Activated CD4-positive, alpha-beta T cell treated with anti-CD3 and anti-CD28 coated beads for 1 hour (primary cell): ENCODE data around the gene BMP3.
"Not testable (repeated sequence)": the region's sequence is repeated elsewhere in the genome, so short reads cannot be mapped to it uniquely, and the experiment has no call there.

Experiments
- DNase-seq: peaks from one replicate; pipeline ENCODE4 v3.0.0-alpha.2; 2020

The BMP3 gene, protein sequence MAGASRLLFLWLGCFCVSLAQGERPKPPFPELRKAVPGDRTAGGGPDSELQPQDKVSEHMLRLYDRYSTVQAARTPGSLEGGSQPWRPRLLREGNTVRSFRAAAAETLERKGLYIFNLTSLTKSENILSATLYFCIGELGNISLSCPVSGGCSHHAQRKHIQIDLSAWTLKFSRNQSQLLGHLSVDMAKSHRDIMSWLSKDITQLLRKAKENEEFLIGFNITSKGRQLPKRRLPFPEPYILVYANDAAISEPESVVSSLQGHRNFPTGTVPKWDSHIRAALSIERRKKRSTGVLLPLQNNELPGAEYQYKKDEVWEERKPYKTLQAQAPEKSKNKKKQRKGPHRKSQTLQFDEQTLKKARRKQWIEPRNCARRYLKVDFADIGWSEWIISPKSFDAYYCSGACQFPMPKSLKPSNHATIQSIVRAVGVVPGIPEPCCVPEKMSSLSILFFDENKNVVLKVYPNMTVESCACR

DNA sequence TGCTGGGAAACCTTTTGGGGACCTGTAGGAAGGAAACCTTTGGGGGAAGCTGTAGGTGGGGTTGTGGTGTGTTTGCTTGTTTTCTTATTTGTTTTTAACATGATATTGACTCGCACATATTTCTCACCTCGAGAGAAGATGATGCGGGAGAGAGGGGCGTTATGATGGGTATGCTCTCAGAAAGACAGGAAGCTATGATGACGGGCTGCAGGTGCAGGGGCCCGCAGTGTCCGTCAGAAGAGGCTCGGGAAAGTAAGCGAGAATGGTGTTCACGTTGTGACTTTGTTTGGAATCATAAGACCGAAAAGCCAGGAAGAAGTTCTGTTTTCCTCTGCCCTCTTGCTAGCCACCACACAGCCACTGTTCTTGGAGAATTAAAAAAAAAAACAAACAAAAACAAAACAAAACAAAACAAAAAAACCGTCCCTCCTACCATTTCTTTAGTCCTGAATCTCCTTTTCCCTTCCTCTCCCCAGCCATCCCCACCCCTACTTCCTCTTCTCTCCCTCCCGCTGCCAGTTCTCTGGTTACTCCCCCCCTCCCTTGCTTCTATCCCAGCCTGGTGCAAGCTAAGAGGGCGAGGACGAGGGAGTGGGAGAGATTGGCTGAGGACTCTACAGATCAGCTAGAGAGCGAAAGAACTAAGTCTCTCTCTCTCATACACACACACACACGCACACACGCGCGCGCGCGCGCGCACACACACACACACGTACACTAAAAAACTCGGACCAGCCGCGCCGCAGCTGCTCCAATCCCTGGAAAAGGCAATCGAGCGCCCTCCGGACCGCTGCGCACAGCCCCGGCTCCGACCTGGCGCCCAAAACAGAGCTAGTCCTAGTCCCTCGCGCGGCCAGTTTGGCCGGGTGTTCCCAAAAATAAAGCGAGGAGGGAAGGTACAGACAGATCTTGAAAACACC lies at the start of gene BMP3:
Gene BMP3 (plus strand): TSS at position 648 of the 920 bp plus-strand sequence. CDS start 577 bp downstream, outside the sequence.
- DNase-seq = no peak

DNA sequence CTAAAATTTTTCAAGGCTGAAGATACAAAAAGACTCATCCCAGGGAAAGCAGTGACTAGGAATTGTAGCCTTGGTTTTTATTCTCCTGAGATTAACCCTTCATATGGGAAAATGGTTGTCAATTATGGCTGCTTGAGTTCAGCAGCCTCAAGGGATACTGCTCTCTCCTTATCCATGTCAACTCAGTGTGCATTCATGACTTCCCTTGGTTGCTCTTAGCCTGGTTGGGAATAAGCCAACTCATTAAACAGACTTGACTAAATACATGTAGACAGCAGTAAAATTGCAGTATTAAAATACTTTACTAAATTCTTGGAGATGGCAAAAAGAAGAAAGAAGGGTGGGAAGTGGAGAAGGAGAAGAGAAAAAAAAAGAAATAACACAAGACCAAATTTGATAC lies 44.5 kb upstream of the BMP3 start:
- no peak for DNase-seq

DNA sequence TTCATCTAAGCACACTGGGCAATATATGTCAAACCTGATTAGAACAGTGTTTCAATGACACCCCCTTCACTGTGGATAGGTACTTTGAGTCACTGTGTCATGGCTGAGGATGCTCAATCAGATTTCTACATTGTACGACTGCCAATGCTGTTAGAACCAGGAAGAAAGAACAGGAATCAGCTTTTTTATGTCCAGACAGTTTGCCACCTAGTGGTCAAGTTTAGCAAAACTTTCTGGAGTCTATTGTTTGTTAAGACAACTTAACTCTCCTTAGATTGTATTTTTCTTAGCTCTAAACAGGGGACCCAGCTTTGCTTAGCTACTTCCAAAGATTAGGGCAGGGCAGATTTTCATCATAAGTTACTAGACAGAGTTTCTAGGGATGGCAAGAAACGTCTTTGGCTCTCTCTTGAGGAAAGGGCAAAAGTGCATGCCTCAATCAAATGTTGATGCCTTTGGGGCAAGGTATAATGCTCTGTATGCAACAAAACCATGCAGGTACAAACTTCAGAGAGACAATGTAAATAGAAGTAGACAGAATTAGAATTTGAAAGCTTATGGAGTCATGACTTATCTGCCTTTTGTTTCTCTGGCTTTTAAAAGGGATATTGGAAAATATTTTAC lies 40.5 kb upstream of the BMP3 start:
- DNase-seq = no peak

DNA sequence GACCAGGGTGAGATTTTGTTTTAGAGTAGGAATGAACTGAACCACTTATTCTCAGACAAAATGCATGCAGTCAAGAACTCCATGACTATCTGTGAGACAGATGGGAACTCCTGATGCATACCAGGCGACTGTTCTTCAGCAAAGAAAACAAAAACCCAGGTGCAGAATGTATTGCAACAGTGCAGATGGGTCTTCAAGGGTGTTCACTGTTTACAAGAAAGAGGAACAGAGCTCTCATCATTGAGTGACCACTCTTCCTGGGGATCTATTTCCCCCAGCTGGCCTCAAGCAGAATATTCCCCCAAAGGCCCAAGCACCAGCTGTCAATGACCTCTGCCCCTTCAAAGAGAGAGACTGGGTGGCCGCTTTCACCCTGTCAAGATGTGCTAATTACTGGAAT lies 39.7 kb upstream of the BMP3 start:
- DNase-seq = no peak

DNA sequence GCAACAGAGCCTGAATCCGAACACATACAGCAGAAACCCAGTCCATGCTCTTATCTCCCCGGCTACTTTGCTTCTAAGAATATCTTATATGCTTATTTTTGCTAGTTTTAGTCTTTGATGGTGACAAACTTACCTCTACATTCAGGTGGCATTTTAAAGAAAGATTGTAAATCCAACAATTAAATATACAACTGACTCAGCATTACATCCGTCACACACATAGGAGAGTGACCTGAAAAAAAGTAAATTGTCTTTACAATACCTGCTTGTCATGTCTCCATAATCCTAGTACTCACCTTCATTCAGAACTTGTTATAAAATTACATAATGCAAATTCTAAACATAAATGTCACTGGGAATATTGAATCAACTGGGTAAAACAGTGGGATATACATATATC lies 30.6 kb upstream of the BMP3 start:
- no peak for DNase-seq

DNA sequence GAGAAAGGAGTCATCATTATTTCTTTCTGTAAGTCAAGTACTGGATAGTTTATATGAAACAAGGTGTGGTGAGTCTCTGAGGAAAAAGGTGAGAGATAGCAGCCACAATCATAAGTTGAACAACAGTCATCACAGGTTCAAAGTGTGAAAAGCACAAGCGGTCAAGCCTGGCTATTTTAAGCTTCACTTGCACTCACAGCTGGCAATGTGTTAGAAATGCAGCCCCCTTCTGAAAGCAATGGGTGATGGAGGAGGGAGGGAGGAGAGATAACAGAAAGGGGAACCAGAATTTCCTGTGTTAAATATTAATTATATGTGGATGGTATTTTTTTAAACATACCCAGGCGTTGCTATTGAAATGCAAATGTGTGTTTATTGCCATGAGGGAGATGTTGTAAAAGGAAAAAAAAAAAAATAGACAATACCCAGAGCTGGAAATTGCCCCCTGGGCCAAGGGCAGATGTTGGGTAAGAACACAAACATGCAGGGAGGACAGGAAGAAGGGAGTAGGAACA lies 26.9 kb upstream of the BMP3 start:
- no peak for DNase-seq

DNA sequence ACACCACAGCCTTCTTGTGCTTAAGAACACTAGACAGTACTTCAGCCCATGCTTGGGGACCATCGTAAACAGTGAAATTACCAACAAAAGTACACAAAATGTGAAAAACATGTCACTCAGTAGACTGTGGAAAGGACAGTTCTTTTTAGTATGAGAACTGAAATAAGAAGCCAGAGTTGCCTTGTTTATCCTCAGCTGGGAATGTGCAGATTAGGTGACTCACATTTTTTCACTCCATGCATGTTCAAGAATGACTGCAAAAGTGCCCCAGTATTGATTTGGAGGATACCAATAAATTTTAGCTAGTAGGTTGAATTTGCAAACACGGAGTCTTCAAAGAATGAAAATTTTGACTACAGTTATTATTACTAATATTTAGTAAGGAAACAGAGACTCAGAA lies 23.1 kb upstream of the BMP3 start:
- no peak for DNase-seq

DNA sequence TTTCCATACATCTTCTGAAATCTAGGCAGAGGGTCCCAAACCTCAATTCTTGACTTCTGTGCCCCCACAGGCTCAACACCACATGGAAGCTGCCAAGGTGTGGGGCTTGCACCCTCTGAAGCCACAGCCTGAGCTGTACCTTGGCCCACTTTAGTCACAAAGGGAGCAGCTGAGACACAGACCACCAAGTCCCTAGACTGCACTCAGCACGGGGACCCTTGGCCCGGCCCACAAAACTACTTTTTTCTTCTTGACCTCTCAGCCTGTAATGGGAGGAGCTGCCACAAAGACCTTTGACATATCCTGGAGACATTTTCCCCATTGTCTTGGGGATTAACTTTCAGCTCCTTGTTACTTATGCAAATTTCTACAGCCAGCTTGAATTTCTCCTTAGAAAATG lies 13.9 kb upstream of the BMP3 start:
- DNase-seq = not testable (repeated sequence)

DNA sequence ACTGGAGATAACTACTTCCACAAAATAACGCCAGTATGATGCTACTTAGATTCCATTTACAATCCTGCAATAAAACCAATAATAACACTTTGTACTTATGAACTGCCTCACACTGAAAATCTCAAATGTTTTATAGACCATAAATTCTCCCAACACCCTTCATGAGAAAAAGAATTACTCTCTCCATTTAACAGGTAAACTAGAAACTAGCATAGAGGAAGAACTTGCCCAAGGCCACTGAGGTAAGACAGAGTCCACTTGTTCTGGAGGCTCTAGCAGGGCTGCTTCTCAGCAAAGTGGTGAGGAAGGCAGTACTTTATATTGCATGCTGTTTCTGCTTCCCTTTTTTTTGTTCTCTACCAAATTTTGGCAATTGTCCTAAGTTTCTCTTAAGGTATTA lies 11.5 kb upstream of the BMP3 start:
- no peak for DNase-seq

DNA sequence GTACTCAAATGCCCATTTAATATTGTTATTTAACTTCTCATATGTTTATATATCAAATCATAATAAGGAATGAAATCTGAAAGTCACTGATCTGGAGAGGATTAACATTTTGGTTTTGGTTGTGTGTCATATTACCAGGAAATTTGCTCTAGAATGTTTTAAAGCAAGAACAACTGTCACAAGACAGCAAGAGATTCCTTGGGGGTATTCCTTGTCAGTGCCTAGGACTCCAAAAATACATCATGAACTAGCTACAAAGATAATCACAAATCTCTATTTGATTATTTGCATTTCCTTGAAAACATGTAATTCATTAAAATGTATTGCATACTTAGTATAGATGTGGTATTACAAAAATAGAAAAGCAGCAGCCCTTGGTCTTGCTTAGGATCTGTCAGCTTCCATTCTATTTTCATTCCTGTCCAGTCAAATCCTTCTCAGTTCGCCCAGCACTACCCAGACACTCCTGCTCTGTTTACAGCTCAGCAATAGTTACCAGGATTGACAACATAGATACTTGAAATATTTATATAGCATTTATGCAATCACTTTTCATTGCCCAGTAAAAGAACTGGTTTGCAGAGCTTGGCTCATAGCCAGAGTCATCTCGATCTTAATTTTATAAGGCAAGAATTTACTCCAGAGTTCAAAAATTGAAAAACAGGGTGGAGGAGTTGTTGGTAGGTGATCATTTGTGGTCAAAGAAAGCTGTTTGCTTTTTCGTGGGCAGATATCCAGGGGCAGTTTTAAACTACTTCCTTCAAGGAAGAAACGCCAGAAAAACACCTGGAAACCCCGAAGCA lies 9.2 kb upstream of the BMP3 start:
- no peak for DNase-seq

DNA sequence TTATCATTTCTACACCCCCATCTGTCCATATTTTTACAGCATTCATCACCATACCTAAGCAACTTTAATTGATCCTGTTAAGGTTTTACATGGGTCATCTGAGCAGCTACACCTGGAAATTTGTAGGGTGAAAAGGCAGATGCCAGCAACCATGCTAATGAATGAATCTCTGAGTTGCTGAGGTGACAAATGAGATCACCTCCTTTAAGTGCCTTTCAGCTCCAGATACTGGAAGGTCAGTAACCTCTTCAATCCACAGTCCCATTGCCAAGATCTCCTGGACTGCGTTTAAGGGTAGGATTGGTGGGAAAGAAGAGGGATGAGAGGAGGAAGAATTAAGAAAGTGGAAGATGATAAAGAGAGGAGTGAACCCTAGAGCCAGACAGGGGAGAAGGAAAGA lies 8.5 kb upstream of the BMP3 start:
- DNase-seq = no peak

DNA sequence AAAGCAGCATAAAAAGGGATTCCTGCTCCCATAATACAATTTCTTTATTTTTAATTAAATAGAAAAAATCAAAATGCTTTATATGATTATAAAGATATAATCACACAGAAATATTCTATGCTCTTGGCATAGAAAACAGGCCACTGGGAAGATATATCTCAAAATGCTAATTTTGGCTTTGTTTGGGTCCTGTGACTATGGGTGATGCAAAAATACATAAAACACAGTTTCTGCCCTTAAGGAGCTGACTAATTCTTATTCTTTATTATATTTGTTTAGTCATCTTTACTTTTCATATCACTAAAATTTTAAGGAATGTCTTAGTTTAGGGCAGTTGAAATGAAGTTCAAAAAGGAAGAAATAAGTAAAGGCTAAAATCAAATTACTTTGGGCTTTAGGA lies 7.0 kb upstream of the BMP3 start:
- no peak for DNase-seq

DNA sequence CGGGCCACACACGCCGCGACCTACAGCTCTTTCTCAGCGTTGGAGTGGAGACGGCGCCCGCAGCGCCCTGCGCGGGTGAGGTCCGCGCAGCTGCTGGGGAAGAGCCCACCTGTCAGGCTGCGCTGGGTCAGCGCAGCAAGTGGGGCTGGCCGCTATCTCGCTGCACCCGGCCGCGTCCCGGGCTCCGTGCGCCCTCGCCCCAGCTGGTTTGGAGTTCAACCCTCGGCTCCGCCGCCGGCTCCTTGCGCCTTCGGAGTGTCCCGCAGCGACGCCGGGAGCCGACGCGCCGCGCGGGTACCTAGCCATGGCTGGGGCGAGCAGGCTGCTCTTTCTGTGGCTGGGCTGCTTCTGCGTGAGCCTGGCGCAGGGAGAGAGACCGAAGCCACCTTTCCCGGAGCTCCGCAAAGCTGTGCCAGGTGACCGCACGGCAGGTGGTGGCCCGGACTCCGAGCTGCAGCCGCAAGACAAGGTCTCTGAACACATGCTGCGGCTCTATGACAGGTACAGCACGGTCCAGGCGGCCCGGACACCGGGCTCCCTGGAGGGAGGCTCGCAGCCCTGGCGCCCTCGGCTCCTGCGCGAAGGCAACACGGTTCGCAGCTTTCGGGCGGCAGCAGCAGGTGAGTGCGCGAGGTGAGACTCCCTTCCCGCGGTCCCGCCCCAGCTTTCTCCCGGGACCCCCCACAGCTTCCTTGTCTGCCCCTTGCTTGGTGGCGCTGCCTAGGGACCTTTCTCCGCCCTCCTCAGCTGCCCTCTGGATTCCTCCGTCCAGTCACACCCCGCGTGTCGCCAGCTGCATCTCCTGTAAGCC lies 678 bp downstream of the BMP3 start:
- no peak for DNase-seq

DNA sequence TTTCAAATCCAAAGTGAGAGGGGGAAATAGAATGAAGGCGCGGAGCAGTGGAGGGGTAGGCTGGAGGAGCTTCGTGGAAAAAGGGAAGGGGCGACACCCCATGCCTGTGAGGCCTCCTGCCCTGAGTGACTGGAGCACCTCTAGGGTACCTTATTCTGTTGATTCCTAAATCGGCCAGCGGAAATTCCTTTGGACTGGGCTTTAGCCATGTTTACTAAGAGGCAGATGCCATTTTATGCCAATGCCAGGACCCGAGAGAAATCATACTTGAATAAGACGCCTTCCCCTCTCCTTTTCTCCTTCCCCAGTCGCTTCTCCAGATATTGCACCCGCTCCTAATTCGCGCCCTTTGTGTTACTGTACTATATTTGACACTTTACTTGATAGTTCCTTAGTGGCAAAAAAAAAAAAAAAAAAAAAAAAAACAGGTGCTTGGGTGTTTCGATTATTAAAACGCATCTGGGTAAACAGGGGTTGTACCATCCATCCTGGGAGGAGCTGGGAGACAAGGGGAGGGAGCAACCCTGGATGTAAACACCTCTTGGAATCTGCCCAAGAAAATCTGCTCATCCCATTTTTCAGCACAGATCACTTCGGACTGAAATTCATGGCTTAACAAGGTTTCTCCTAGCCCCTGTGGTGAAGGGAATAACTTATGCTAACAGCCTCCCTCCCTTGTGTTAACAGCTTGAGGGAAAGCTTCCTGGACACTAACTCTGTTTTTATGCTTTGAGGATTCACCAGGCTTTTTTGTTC lies 1.5 kb downstream of the BMP3 start:
- DNase-seq = no peak

DNA sequence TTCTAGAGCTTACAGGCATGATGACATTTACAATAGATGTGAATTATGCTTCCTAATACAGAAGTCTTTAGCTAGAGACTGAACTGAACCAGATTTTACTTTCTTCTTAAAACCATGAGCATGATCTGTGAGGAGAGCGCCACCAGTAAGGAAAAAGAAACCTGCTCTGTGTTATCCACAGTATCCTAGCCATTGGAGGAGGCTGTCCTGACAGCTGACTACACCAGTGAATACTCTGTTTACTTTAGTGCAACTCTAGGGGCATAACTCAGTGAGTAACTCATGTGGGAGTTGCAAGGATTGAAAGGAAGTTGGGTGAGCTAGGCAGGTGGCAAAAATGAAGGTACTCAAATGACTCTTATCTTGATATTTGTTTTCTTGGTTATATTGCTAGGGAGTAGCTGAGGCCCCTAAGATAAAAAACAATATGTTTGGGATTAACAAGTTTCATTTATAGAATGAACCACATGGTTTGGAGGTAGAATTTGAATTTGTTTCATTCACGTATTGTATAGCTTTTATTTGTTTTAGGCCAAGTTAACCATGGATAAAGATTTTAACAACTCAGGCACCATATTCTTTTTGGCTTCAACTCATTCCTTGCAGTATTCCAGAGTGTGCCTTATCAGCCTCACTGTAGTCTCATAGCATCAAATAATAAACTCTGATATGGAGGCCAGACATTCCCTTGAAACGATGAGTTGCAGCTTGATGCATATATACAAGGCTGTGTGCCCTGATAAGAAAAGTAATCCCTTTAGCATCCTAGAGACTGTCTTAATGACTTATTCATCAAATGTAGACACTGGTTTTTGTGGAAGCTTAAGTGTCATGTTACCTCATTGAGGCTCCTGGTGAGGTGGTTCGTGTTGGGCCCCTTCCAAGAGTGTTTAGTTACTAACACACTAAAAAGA lies 2.5 kb downstream of the BMP3 start:
- DNase-seq = no peak

DNA sequence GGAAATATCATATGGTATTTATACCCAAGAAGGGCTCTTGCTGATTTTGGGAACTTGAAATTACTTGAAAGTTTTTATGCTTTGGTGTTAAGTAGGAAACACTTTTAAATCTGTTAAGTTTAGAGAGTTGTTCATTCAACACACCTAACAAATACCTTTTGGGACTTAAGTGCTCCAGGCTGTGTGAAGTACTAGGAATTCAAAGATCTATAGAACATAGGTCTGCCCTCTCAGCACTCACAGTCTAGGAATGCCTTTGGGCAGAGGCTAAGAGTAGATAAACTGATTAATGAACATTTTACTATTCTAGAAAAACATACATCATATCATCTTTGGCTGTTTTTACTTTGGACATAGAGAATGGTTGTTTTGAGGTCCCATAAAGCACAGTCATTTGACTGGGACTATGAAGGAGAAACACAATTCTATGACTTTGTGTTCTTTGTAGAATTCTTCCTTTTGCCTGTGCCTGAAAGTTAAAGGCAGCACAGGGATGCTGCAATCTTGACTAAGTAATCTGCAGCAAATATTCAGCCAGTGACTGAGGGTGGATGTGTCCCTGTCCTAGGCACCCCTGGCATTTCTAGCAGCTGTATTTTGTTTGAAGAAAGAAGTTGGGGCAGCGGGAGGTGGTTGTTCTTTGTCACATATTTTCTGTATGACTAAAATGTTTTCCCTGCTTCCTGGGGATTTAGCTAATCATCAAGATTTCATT lies 8.3 kb downstream of the BMP3 start:
- no peak for DNase-seq

DNA sequence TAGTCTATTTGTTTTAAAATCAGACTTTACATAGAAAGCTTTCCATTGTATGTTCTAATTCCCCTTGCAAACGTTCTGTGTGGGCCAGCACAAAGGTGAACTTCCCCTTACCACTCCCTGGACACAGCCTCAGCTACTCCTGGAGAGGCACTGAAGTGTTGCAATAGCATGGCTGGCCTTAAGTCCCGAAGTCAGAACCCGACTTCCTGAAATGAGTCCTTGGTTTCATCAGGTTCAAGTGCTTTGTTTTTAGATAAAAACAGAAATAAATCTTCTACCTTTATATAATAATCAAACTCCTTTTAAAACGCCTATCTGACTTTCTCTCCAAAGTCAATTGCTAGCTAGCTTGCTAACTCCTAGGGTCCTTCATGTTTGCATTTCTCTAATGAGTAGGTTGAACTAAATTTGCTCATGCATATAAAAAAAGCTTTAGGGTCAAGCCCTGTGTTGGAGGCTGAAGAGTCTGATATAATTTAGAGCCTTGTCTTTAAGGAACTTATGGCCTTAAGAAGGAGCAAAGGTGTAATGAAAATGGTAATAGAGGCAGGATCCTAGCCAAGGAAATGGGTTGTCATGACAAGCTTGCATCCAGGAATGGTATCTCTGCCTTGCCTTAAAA lies 9.0 kb downstream of the BMP3 start:
- DNase-seq = no peak

DNA sequence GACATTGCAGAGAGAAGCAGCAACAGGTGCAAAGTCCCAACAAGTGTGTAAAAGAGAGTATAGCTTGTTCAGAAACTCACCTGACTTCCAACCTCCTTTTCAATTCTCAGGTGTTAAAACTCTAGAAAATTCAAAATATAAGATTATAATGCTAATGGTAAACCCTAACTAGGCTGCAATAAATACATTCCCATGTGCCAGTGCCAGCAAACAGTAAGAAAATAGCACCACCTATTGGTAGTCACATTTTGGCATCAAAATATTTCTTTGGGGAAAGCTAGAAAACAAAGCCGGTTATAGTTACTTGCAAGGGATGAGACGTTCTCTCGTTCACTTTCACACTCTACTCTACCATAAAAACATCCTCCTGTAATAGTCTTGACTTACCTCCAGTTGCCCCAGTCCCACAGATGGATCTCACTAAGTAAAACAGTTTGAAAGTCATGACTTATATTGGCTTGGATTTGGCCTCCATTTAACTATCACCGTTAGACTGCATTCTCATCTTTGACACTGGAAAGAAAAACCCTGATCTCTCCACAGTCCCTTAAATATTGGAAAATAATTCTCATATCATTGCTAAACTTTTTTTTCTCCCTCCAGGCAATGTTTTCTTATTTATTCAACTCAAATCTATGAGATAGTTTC lies 9.6 kb downstream of the BMP3 start:
- no peak for DNase-seq
